Vagina (tissue), 2 donors: ENCODE data around the gene C9orf50.

Experiments
- CTCF ChIP-seq, 3 experiments: fragments of 450-650 bp in 2 of 3; fragments of 200-600 bp in 1 of 3; sonication (generic) in 1 of 3; IDR thresholded peaks; one replicate each; pipeline ENCODE4 v1.5.1; 2017 to 2019; ENCODE audit warnings: antibody characterized with exemption in 3 of 3, mild to moderate bottlenecking in 2 of 3, moderate library complexity in 2 of 3
- POLR2A ChIP-seq, 2 donors: fragments of 450-650 bp; IDR thresholded peaks; one replicate each; pipeline ENCODE4 v1.6.1; 2017; ENCODE audit warnings: antibody characterized with exemption in 2 of 2, mild to moderate bottlenecking in 2 of 2, moderate library complexity in 2 of 2

- TF ChIP-seq POLR2A (IDR thresholded peaks at IDR 0.05) (no peak), CTCF (IDR thresholded peaks at IDR 0.05) (no peak)
These were observed 8.4 kb upstream of the C9orf50 start for GRCh38 chr9:129629251-129629820.
